ENCODE data around the gene CUL7. TPM values are rescaled to one million over a fixed set of nuclear protein-coding genes. Genes with fewer than 3 reads are reported as not detected.
A peak's percentile ranks its signal among the peaks of the same experiment; 100 is the strongest.

CUL7 gene
- total RNA-seq, 1 experiment from 2014 or later, result 20.8 TPM

GRCh38 chr6:43075670-43076463, 22.2 kb upstream of the CUL7 start, which contains the start of gene PTK7 (continued):
- TF ChIP-seq ATF1 (CRISPR knock-in tag; IDR thresholded peaks at IDR 0.05) (no peak), AFF4 (CRISPR knock-in tag; IDR thresholded peaks at IDR 0.05; ENCODE audit: borderline replicate concordance) (no peak), JAZF1 (CRISPR knock-in tag; IDR thresholded peaks at IDR 0.05) (no peak), E2F5 (CRISPR knock-in tag; IDR thresholded peaks at IDR 0.05) (0 out of 2 replicates have a peak, but pooled peaks have one; percentile 24), ZNF423 (CRISPR knock-in tag; IDR thresholded peaks at IDR 0.05) (no peak), ESRRA (CRISPR knock-in tag; IDR thresholded peaks at IDR 0.05; ENCODE audit: borderline replicate concordance) (no peak), ZMAT4 (CRISPR knock-in tag; IDR thresholded peaks at IDR 0.05) (no peak)

GRCh38 chr6:43074847-43075669, 21.4 kb upstream of the CUL7 start:
- Mint-ChIP-seq H3K4me1 (peaks cover 39% of the 10 kb centered on the region), H3K36me3 (no peaks in the 10 kb centered on the region; the same call in 1 of the 2 replicates), H3K4me3 (peak overlapping the region; percentile 74), H3K27me3 (ENCODE audit: low read depth) (no peaks in the 10 kb centered on the region; the same call in 1 of the 2 replicates), H3K27ac (no peak overlapping the region), H3K9me3 (no peaks in the 10 kb centered on the region)
- no peak for ATAC-seq
- peak; percentile 62 for TF ChIP-seq PRDM15 (CRISPR knock-in tag; IDR thresholded peaks at IDR 0.05)
- TF ChIP-seq ZNF423 (CRISPR knock-in tag; IDR thresholded peaks at IDR 0.05), result no peak
- POLR2A ChIA-PET, result interaction anchor here (0.6 to 2.0 kb wide), 3 partner anchors 34 to 162 kb away, joined by 4 to 8 read pairs (median 5); no protein-coding TSS in a partner anchor
- DNase-seq (ENCODE audit: low spot score), result no peak
- CTCF ChIA-PET, result interaction anchor here (0.8 to 3.2 kb wide), 5 partner anchors 50 to 172 kb away, joined by 3 to 50 read pairs (median 3); partner anchors contain the start of gene GNMT

GRCh38 chr6:43070028-43070632, 16.5 kb upstream of the CUL7 start:
- H3K27me3 Mint-ChIP-seq (ENCODE audit: low read depth), result no peaks in the 10 kb centered on the region; the same call in 1 of the 2 replicates
- CTCF ChIA-PET, result interaction anchor here (0.7 to 5.0 kb wide), 5 partner anchors 9 to 86 kb away, joined by 3 to 39 read pairs (median 5); no protein-coding TSS in a partner anchor
- no peaks in the 10 kb centered on the region for H3K9me3 Mint-ChIP-seq
- ATAC-seq, result peak; percentile 93
- peaks cover 8% of the 10 kb centered on the region; the same call in 1 of the 2 replicates for H3K36me3 Mint-ChIP-seq
- DNase-seq (ENCODE audit: low spot score), result no peak
- no peak overlapping the region for H3K4me3 Mint-ChIP-seq
- H3K4me1 Mint-ChIP-seq, result peaks cover 16% of the 10 kb centered on the region
- H3K27ac Mint-ChIP-seq, result peak overlapping the region; percentile 94
- POLR2A ChIA-PET, result no interaction called here
- no peak for TF ChIP-seq E2F5 (CRISPR knock-in tag; IDR thresholded peaks at IDR 0.05)
- TF ChIP-seq ZNF671 (CRISPR knock-in tag; IDR thresholded peaks at IDR 0.05), result no peak
- TF ChIP-seq CDX4 (CRISPR knock-in tag; IDR thresholded peaks at IDR 0.05; ENCODE audit: borderline replicate concordance), result no peak
- TF ChIP-seq ELF4 (CRISPR knock-in tag; IDR thresholded peaks at IDR 0.05; ENCODE audit: low read depth), result no peak
- TF ChIP-seq ZBTB21 (CRISPR knock-in tag; IDR thresholded peaks at IDR 0.05; ENCODE audit: borderline replicate concordance), result no peak
- no peak for TF ChIP-seq ZNF423 (CRISPR knock-in tag; IDR thresholded peaks at IDR 0.05)
- no peak for TF ChIP-seq CBFB (CRISPR knock-in tag; IDR thresholded peaks at IDR 0.05; ENCODE audit: low read depth)
- TF ChIP-seq ZMAT4 (CRISPR knock-in tag; IDR thresholded peaks at IDR 0.05), result no peak
